Endodermal cell (in vitro differentiated cells): ENCODE measurements around the gene RS1. TPM values are rescaled to one million over a fixed set of nuclear protein-coding genes. Genes with fewer than 3 reads are reported as not detected.
A peak's percentile ranks its signal among the peaks of the same experiment; 100 is the strongest.

Experiments used
- DNase-seq: peaks from one replicate; pipeline ENCODE4 v3.0.0-alpha.2; 2017
- H3K27ac ChIP-seq: 2 replicates; pipeline ENCODE4 v1.5.1; 2013; ENCODE audit warnings: mild to moderate bottlenecking, low read depth, low read length, moderate library complexity
- H3K27me3 ChIP-seq: 2 replicates; pipeline ENCODE4 v1.6.1; 2013; ENCODE audit warnings: mild to moderate bottlenecking, low read length, moderate library complexity; ENCODE audit not compliant: insufficient read depth, control insufficient read depth, poor library complexity, severe bottlenecking
- H3K36me3 ChIP-seq: 2 replicates; pipeline ENCODE4 v1.7.0; 2013; ENCODE audit warnings: mild to moderate bottlenecking, low read length, moderate library complexity; ENCODE audit not compliant: control insufficient read depth, insufficient read depth
- H3K4me1 ChIP-seq: one replicate; pipeline ENCODE4 v1.7.0; 2013; ENCODE audit warnings: low read length; ENCODE audit not compliant: control insufficient read depth, insufficient read depth
- H3K4me3 ChIP-seq: 2 replicates; pipeline ENCODE4 v1.5.1; 2013; ENCODE audit warnings: mild to moderate bottlenecking, low read length, moderate library complexity
- H3K9ac ChIP-seq: 2 replicates; pipeline ENCODE4 v1.6.1; 2013; ENCODE audit warnings: mild to moderate bottlenecking, low read length, moderate library complexity; ENCODE audit not compliant: poor library complexity, severe bottlenecking; ENCODE audit errors: extremely low read depth
- H3K9me3 ChIP-seq: 2 replicates; pipeline ENCODE4 v1.6.1; 2013; ENCODE audit warnings: mild to moderate bottlenecking, low read length, moderate library complexity; ENCODE audit not compliant: control insufficient read depth
- H3K27ac Mint-ChIP-seq: 2 replicates; pipeline ENCODE4 v1.8.0; 2020; ENCODE audit warnings: mixed read lengths
- H3K27me3 Mint-ChIP-seq: 2 replicates; pipeline ENCODE4 v1.8.0; 2021; ENCODE audit warnings: mild to moderate bottlenecking, mixed read lengths; ENCODE audit not compliant: insufficient read depth
- H3K36me3 Mint-ChIP-seq: 2 replicates; pipeline ENCODE4 v1.8.0; 2020; ENCODE audit warnings: low read depth, mixed read lengths
- H3K4me1 Mint-ChIP-seq: 2 replicates; pipeline ENCODE4 v1.8.0; 2020; ENCODE audit warnings: mixed read lengths
- H3K4me3 Mint-ChIP-seq: 2 replicates; pipeline ENCODE4 v1.8.0; 2020; ENCODE audit warnings: mild to moderate bottlenecking, moderate library complexity, mixed read lengths
- H3K9me3 Mint-ChIP-seq: 2 replicates; pipeline ENCODE4 v1.8.0; 2020; ENCODE audit warnings: mild to moderate bottlenecking, mixed read lengths
- CTCF ChIP-seq: fragments of 200-600 bp; sonication (generic); conservative IDR thresholded peaks from 2 replicates; pipeline ENCODE4 v1.5.0; 2021; ENCODE audit warnings: antibody characterized with exemption, mild to moderate bottlenecking
- WGBS, 2 experiments: methylation state at CpG; one replicate each; pipeline versions ENCODE4 v1.1.5 to v1.1.7; 2013; ENCODE audit warnings: missing lambda C conversion rate in 2 of 2, mixed read lengths in 1 of 2; ENCODE audit not compliant: insufficient coverage in 1 of 2, insufficient read length in 1 of 2; 5-methylcytosine and 5-hydroxymethylcytosine counted together
- total RNA-seq, 2 donors: library from RNA; stranded (reverse); fragmentation: NEBNext Ultra II Directional in 1 of 2; extraction: Animal tissue kit (Norgen Biotek cat#: 25700) in 1 of 2; gene quantifications; 2 replicates in 1 of 2; 3 replicates in 1 of 2; pipeline ENCODE4 v1.2.1, GENCODE V29; 2021

RS1 gene
- total RNA-seq, 2 donors from 2014 or later, result not detected

GRCh38 chrX:18640686-18641085, 31.2 kb downstream of the RS1 start:
- peaks cover 14% of the 10 kb centered on the region for H3K36me3 Mint-ChIP-seq
- no peak overlapping the region for H3K27ac Mint-ChIP-seq
- Histone ChIP-seq H3K27me3 (no peaks in the 10 kb centered on the region), H3K4me3 (no peak overlapping the region), H3K9ac (no peak overlapping the region), H3K36me3 (peaks cover 4% of the 10 kb centered on the region), H3K9me3 (peaks cover 3% of the 10 kb centered on the region), H3K4me1 (no peaks in the 10 kb centered on the region), H3K27ac (no peak overlapping the region)
- peak; percentile 88 for DNase-seq
- no peak overlapping the region for H3K4me3 Mint-ChIP-seq
- H3K9me3 Mint-ChIP-seq, result peaks cover 59% of the 10 kb centered on the region
- no peak for TF ChIP-seq CTCF
- H3K4me1 Mint-ChIP-seq, result peaks cover 6% of the 10 kb centered on the region
- WGBS, 2 experiments, result 61 to 90% methylated on average over 2 to 10 of the region's 10 CpGs
- peaks cover 6% of the 10 kb centered on the region for H3K27me3 Mint-ChIP-seq

DNA sequence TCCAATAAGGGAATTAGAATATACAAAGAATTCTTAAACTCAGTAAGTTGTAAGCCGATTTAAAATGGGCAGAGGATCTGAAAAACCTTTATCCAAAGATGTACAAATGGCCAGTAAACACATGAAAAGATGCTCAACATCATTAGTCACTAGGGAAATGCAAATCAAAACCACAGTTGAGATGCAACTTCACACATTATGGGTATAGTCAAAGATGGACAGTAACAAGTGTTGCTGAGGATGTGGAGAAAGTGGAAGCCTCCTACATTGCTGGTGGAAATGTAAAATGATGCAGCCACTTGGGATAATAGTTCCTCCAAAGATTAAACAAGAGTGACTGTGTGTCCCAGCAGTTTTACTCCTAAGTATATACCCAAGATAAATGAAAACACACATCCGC, 32.6 kb downstream of the RS1 start:
- H3K9me3 Mint-ChIP-seq, result peaks cover 63% of the 10 kb centered on the region
- H3K27me3 ChIP-seq, result no peaks in the 10 kb centered on the region
- WGBS, 2 experiments, result 100% methylated on average over 1 of the region's 2 CpGs; no CpG with 5 or more reads in 1 of the 2 experiments
- DNase-seq, result no peak
- no peak for TF ChIP-seq CTCF
- H3K27me3 Mint-ChIP-seq, result no peaks in the 10 kb centered on the region
- no peaks in the 10 kb centered on the region for H3K4me1 ChIP-seq
- H3K27ac ChIP-seq, result no peak overlapping the region
- no peak overlapping the region for H3K4me3 ChIP-seq
- H3K4me1 Mint-ChIP-seq, result peaks cover 6% of the 10 kb centered on the region
- H3K27ac Mint-ChIP-seq, result no peak overlapping the region
- peaks cover 12% of the 10 kb centered on the region for H3K36me3 ChIP-seq
- H3K36me3 Mint-ChIP-seq, result peaks cover 25% of the 10 kb centered on the region
- H3K9ac ChIP-seq, result no peak overlapping the region
- H3K9me3 ChIP-seq, result peaks cover 11% of the 10 kb centered on the region
- no peak overlapping the region for H3K4me3 Mint-ChIP-seq

DNA sequence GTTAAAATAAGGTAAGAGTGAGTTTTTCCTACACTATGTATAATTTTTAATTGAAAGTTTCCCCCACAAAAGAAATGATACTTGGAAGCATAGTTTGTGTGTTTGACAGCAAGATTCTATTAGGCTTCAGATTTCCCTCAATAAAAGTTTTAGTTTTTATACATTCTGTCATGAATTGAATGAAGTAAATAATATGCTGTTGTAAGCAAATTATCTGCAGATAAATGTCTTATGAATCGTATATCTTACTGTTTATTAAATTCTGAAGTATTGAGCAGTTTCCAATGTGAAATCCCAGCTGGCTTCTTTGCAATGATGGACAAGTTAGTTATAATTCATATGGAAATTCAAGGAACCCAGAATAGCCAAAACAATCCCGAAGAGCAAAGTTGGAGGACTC, 33.5 kb downstream of the RS1 start:
- no peak for TF ChIP-seq CTCF
- Mint-ChIP-seq H3K4me1 (peaks cover 3% of the 10 kb centered on the region), H3K27me3 (no peaks in the 10 kb centered on the region), H3K36me3 (peaks cover 32% of the 10 kb centered on the region), H3K27ac (no peak overlapping the region), H3K9me3 (peaks cover 71% of the 10 kb centered on the region), H3K4me3 (no peak overlapping the region)
- H3K9me3 ChIP-seq, result peaks cover 11% of the 10 kb centered on the region
- H3K36me3 ChIP-seq, result peaks cover 12% of the 10 kb centered on the region
- no peak overlapping the region for H3K9ac ChIP-seq
- H3K27ac ChIP-seq, result no peak overlapping the region
- H3K4me3 ChIP-seq, result no peak overlapping the region
- WGBS, 2 experiments, result 100% methylated on average over 1 of the region's 2 CpGs; no CpG with 5 or more reads in 1 of the 2 experiments
- no peaks in the 10 kb centered on the region for H3K4me1 ChIP-seq
- DNase-seq, result no peak
- no peaks in the 10 kb centered on the region for H3K27me3 ChIP-seq
